Effector CD4-positive, alpha-beta T cell (primary cell): ENCODE measurements around the gene GCC2.
A peak's percentile ranks its signal among the peaks of the same experiment; 100 is the strongest.
"Not testable (repeated sequence)": the region's sequence is repeated elsewhere in the genome, so short reads cannot be mapped to it uniquely, and the experiment has no call there.

Experiments
- DNase-seq: peaks from one replicate; pipeline ENCODE4 v3.0.0-alpha.2; 2020

Gene GCC2

GRCh38 chr2:108533832-108534583, 85.0 kb downstream of the GCC2 start, which contains the start of gene LIMS1:
LIMS1 (plus strand) TSS chr2:108534470; CDS start chr2:108534563, 93 bp downstream.
- DNase-seq = peak; percentile 83

GRCh38 chr2:108534584-108535356, 85.8 kb downstream of the GCC2 start:
- DNase-seq = peak; percentile 17

GRCh38 chr2:108535357-108535631, 86.3 kb downstream of the GCC2 start:
- DNase-seq = no peak

- no peak for DNase-seq
Observed at GRCh38 chr2:108536133-108536780, 87.3 kb downstream of the GCC2 start.

GRCh38 chr2:108536911-108537310, 87.9 kb downstream of the GCC2 start:
- DNase-seq = no peak

GRCh38 chr2:108538000-108538625, 89.1 kb downstream of the GCC2 start:
- DNase-seq = no peak

- no peak for DNase-seq
Observed at GRCh38 chr2:108541451-108541850, 92.4 kb downstream of the GCC2 start.

- no peak for DNase-seq
Observed at GRCh38 chr2:108542071-108542470, 93.1 kb downstream of the GCC2 start.

- DNase-seq = no peak
Observed at GRCh38 chr2:108547606-108548005, 98.6 kb downstream of the GCC2 start.

GRCh38 chr2:108548208-108549003, 99.4 kb downstream of the GCC2 start:
- DNase-seq = no peak

GRCh38 chr2:108552566-108552965, 103.6 kb downstream of the GCC2 start:
- DNase-seq = no peak

- no peak for DNase-seq
Observed at GRCh38 chr2:108553209-108553919, 104.4 kb downstream of the GCC2 start.

- DNase-seq = no peak
Observed at GRCh38 chr2:108554528-108554927, 105.5 kb downstream of the GCC2 start.

- DNase-seq = no peak
Observed at GRCh38 chr2:108555572-108555971, 106.6 kb downstream of the GCC2 start.

GRCh38 chr2:108556581-108556980, 107.6 kb downstream of the GCC2 start:
- DNase-seq = not testable (repeated sequence)
